Stomach (tissue), 9 donors: ENCODE results near the gene SERPINA5. TPM values are rescaled to one million over a fixed set of nuclear protein-coding genes. Genes with fewer than 3 reads are reported as not detected.

Experiments
- DNase-seq, 2 donors: peaks; one replicate each; pipeline versions ENCODE4 v3.0.0 to v3.0.0-alpha.2; 2013 to 2019
- H3K27ac ChIP-seq, 5 donors: fragments of 200-600 bp in 4 of 5; sonication (generic) in 4 of 5; one replicate each; pipeline ENCODE4 v1.5.1; 2013 to 2019; ENCODE audit warnings: mild to moderate bottlenecking in 1 of 5, moderate library complexity in 1 of 5
- H3K27me3 ChIP-seq, 3 donors: fragments of 200-600 bp; sonication (generic); one replicate each; pipeline ENCODE4 v1.5.1; 2017 to 2019; ENCODE audit warnings: mixed run types in 1 of 3
- H3K36me3 ChIP-seq, 4 donors: fragments of 200-600 bp; sonication (generic); 1 replicate in 3 of 4; 2 replicates in 1 of 4; pipeline ENCODE4 v1.5.1; 2016 to 2019
- H3K4me1 ChIP-seq, 4 donors: fragments of 200-600 bp; sonication (generic); one replicate each; pipeline ENCODE4 v1.5.1; 2016 to 2019
- H3K4me3 ChIP-seq, 4 donors: fragments of 200-600 bp; sonication (generic) in 3 of 4; one replicate each; pipeline ENCODE4 v1.5.1; 2016 to 2019; ENCODE audit warnings: mild to moderate bottlenecking in 1 of 4
- H3K9me3 ChIP-seq, 4 donors: fragments of 200-600 bp; sonication (generic); one replicate each; pipeline ENCODE4 v1.5.1; 2016 to 2019
- CTCF ChIP-seq, 7 experiments: fragments of 450-650 bp in 4 of 7; fragments of 200-600 bp in 3 of 7; sonication (generic) in 3 of 7; IDR thresholded peaks; one replicate each; pipeline ENCODE4 v1.5.1; 2016 to 2019; ENCODE audit warnings: antibody characterized with exemption in 7 of 7, control low read depth in 2 of 7, mild to moderate bottlenecking in 1 of 7
- EP300 ChIP-seq: sonication (generic); formaldehyde crosslinking; IDR thresholded peaks from one replicate; pipeline ENCODE4 v1.6.1; 2017; ENCODE audit warnings: antibody characterized with exemption
- POLR2A ChIP-seq, 4 donors: fragments of 450-650 bp; IDR thresholded peaks; one replicate each; pipeline ENCODE4 v1.6.1; 2016; ENCODE audit warnings: antibody characterized with exemption in 4 of 4, control low read depth in 2 of 4, mild to moderate bottlenecking in 1 of 4, moderate library complexity in 1 of 4
- POLR2AphosphoS5 ChIP-seq, 3 donors: sonication (generic); formaldehyde crosslinking; IDR thresholded peaks; one replicate each; pipeline ENCODE4 v1.6.1; 2016; ENCODE audit warnings: antibody characterized with exemption in 3 of 3
- WGBS, 5 donors: extraction: QIAGEN DNeasy Blood & Tissue Kit in 3 of 5; methylation state at CpG; one replicate each; pipeline versions ENCODE4 v1.1.5 to v1.1.7; 2013 to 2018; 5-methylcytosine and 5-hydroxymethylcytosine counted together
- intact Hi-C: fragments of 100-400 bp; cut with DNase I; formaldehyde crosslinking; loops from one replicate; pipeline ENCODE4 v1.15.1; 2023; ENCODE audit warnings: low total_unique reads
- polyA plus RNA-seq, 3 donors: library from polyadenylated mRNA; stranded (reverse); fragments of 200-250 nt; gene quantifications; one replicate each; pipeline ENCODE4 v1.2.3, GENCODE V29; 2013
- total RNA-seq, 5 donors: library from RNA; depleted of rRNA; stranded (reverse); fragments of >200 nt; gene quantifications; one replicate each; pipeline versions ENCODE4 v1.1.0 to v1.2.3, GENCODE V29; 2014 to 2016
- donor health status: healthy with polysubstance abuse.
- donor health status: Bipolar disorder and iron deficiency.
- donor health status: healthy.

The SERPINA5 gene
- total and polyA plus RNA-seq, 8 donors = 1.7 to 10.7 (median 3.9) TPM; not detected in 2

GRCh38 chr14:94538070-94538740 is 43.0 kb upstream of the SERPINA5 start:
- TF ChIP-seq POLR2A (IDR thresholded peaks at IDR 0.05) (no peak), POLR2AphosphoS5 (IDR thresholded peaks at IDR 0.05) (no peak), CTCF (IDR thresholded peaks at IDR 0.05) (no peak)
- peaks cover 0 to 4% (median 0%) of the 10 kb centered on the region in 4 donors for H3K4me1 ChIP-seq
- no peak overlapping the region for H3K27ac ChIP-seq
- intact Hi-C loops = no loop called here
- peaks cover 0 to 42% (median 9%) of the 10 kb centered on the region in 3 donors for H3K27me3 ChIP-seq
- H3K4me3 ChIP-seq = no peak overlapping the region
- no peaks in the 10 kb centered on the region for H3K9me3 ChIP-seq
- 80 to 89% (median 83%) methylated on average over 6 of the region's 6 CpGs for WGBS, 5 donors
- no peak for DNase-seq
- H3K36me3 ChIP-seq = no peaks in the 10 kb centered on the region

GRCh38 chr14:94539181-94539580 is 42.0 kb upstream of the SERPINA5 start:
- 77 to 81% (median 80%) methylated on average over 7 of the region's 7 CpGs for WGBS, 5 donors
- no peak for TF ChIP-seq CTCF (IDR thresholded peaks at IDR 0.05)
- no peak for TF ChIP-seq POLR2A (IDR thresholded peaks at IDR 0.05)
- TF ChIP-seq POLR2AphosphoS5 (IDR thresholded peaks at IDR 0.05) = no peak
- no peak for TF ChIP-seq EP300
- H3K4me3 ChIP-seq = no peak overlapping the region
- no peak for DNase-seq
- no peak overlapping the region for H3K27ac ChIP-seq
- H3K9me3 ChIP-seq = no peaks in the 10 kb centered on the region
- intact Hi-C loops = no loop called here
- peaks cover 0 to 34% (median 6%) of the 10 kb centered on the region in 3 donors for H3K27me3 ChIP-seq
- peaks cover 0 to 4% (median 0%) of the 10 kb centered on the region in 4 donors for H3K4me1 ChIP-seq
- no peaks in the 10 kb centered on the region for H3K36me3 ChIP-seq

- H3K27me3 ChIP-seq = peaks cover 0 to 31% (median 0%) of the 10 kb centered on the region in 3 donors
- H3K9me3 ChIP-seq = no peaks in the 10 kb centered on the region
- no peak overlapping the region for H3K27ac ChIP-seq
- 24 to 37% (median 30%) methylated on average over 10 to 13 of the region's 13 CpGs for WGBS, 5 donors
- DNase-seq = peak in 1 of 2 donors; percentile 38
- H3K4me3 ChIP-seq = no peak overlapping the region
- no peak for TF ChIP-seq EP300
- no peak for TF ChIP-seq POLR2A (IDR thresholded peaks at IDR 0.05)
- TF ChIP-seq CTCF (IDR thresholded peaks at IDR 0.05) = no peak
- no peak for TF ChIP-seq POLR2AphosphoS5 (IDR thresholded peaks at IDR 0.05)
- intact Hi-C loops = no loop called here
- H3K4me1 ChIP-seq = peaks cover 0 to 4% (median 0%) of the 10 kb centered on the region in 4 donors
- no peaks in the 10 kb centered on the region for H3K36me3 ChIP-seq
Observed at GRCh38 chr14:94540031-94540794, 41.0 kb upstream of the SERPINA5 start.

GRCh38 chr14:94541234-94541975 is 39.8 kb upstream of the SERPINA5 start:
- TF ChIP-seq POLR2AphosphoS5 (IDR thresholded peaks at IDR 0.05) (no peak), EP300 (no peak), POLR2A (IDR thresholded peaks at IDR 0.05) (no peak)
- 52 to 68% (median 62%) methylated on average over 9 of the region's 9 CpGs for WGBS, 5 donors
- peaks cover 0 to 4% (median 0%) of the 10 kb centered on the region in 4 donors for H3K4me1 ChIP-seq

More at GRCh38 chr14:94541234-94541975, 39.8 kb upstream of the SERPINA5 start:
- intact Hi-C loops = no loop called here
- DNase-seq = no peak
- Histone ChIP-seq H3K9me3 (peaks cover 0 to 6% (median 3%) of the 10 kb centered on the region in 4 donors), H3K4me3 (no peak overlapping the region), H3K36me3 (no peaks in the 10 kb centered on the region), H3K27me3 (peaks cover 0 to 30% (median 0%) of the 10 kb centered on the region in 3 donors), H3K27ac (no peak overlapping the region)
